HEK293T (cell line): ENCODE measurements around the gene GRPR.
"Not testable (repeated sequence)": the region's sequence is repeated elsewhere in the genome, so short reads cannot be mapped to it uniquely, and the experiment has no call there.

Source experiments
- CTCF ChIA-PET: fragments of 350-600 bp; formaldehyde crosslinking; extraction: SDS; loops from one replicate; lab custom pipeline; 2021; ENCODE audit warnings: antibody characterized with exemption, inconsistent platforms; lab: Yijun Ruan, JAX
- POLR2A ChIA-PET: fragments of 350-600 bp; formaldehyde crosslinking; extraction: SDS; loops from one replicate; lab custom pipeline; 2020; ENCODE audit warnings: antibody characterized with exemption, inconsistent platforms; lab: Yijun Ruan, JAX
- DNase-seq: peaks from one replicate; pipeline ENCODE4 v3.0.0; 2012; ENCODE audit warnings: mixed read lengths; ENCODE audit errors: extremely low spot score
- ARNT ChIP-seq: fragments of 450-650 bp; IDR thresholded peaks from 2 replicates; pipeline ENCODE4 v1.6.1; 2017; ENCODE audit warnings: mild to moderate bottlenecking
- BHLHE40 ChIP-seq: fragments of 450-650 bp; IDR thresholded peaks from 2 replicates; pipeline ENCODE4 v1.6.1; 2016; ENCODE audit warnings: mild to moderate bottlenecking, moderate library complexity, borderline replicate concordance
- CTBP1 ChIP-seq: fragments of 450-650 bp; IDR thresholded peaks from 2 replicates; pipeline ENCODE4 v1.6.1; 2016; ENCODE audit warnings: borderline replicate concordance
- ELF4 ChIP-seq: fragments of 450-650 bp; IDR thresholded peaks from 2 replicates; pipeline ENCODE4 v1.6.1; 2017; ENCODE audit warnings: antibody characterized with exemption
- FOXA1 ChIP-seq: fragments of 450-650 bp; IDR thresholded peaks from 2 replicates; pipeline ENCODE4 v1.6.1; 2016; ENCODE audit warnings: mild to moderate bottlenecking
- FOXK2 ChIP-seq: fragments of 450-650 bp; IDR thresholded peaks from 2 replicates; pipeline ENCODE4 v1.6.1; 2016; ENCODE audit warnings: mild to moderate bottlenecking
- FOXM1 ChIP-seq: fragments of 450-650 bp; IDR thresholded peaks from 2 replicates; pipeline ENCODE4 v1.6.1; 2017; ENCODE audit warnings: mild to moderate bottlenecking, borderline replicate concordance
- HDGF ChIP-seq: fragments of 450-650 bp; IDR thresholded peaks from 2 replicates; pipeline ENCODE4 v1.6.1; 2017; ENCODE audit warnings: antibody characterized with exemption, borderline replicate concordance
- L3MBTL2 ChIP-seq: fragments of 450-650 bp; conservative IDR thresholded peaks from 2 replicates; pipeline ENCODE4 v1.6.1; 2016; ENCODE audit warnings: mild to moderate bottlenecking
- LEF1 ChIP-seq: fragments of 450-650 bp; IDR thresholded peaks from 2 replicates; pipeline ENCODE4 v1.6.1; 2017; ENCODE audit warnings: mild to moderate bottlenecking, borderline replicate concordance
- NFRKB ChIP-seq: fragments of 450-650 bp; IDR thresholded peaks from 2 replicates; pipeline ENCODE4 v1.6.1; 2016; ENCODE audit warnings: mild to moderate bottlenecking, moderate library complexity
- PKNOX1 ChIP-seq: fragments of 450-650 bp; IDR thresholded peaks from 2 replicates; pipeline ENCODE4 v1.6.1; 2016
- SP1 ChIP-seq: fragments of 450-650 bp; IDR thresholded peaks from 2 replicates; pipeline ENCODE4 v1.6.1; 2017
- SUZ12 ChIP-seq: fragments of 450-650 bp; IDR thresholded peaks from 2 replicates; pipeline ENCODE4 v1.6.1; 2016; ENCODE audit warnings: mild to moderate bottlenecking
- TARDBP ChIP-seq: fragments of 450-650 bp; IDR thresholded peaks from 2 replicates; pipeline ENCODE4 v1.6.1; 2016
- ZNF384 ChIP-seq: fragments of 450-650 bp; IDR thresholded peaks from 2 replicates; pipeline ENCODE4 v1.6.1; 2016

Gene GRPR

GRCh38 chrX:16171039-16171438 is 47.7 kb downstream of the GRPR start:
- DNase-seq: no peak
- CTCF ChIA-PET: no interaction called here
- POLR2A ChIA-PET: no interaction called here
- TF ChIP-seq ELF4 (no peak), SP1 (no peak), BHLHE40 (no peak)

- no peak for DNase-seq
- CTCF ChIA-PET: no interaction called here
- no peak for TF ChIP-seq FOXK2
- TF ChIP-seq PKNOX1: no peak
- TF ChIP-seq CTBP1: no peak
- no peak for TF ChIP-seq TARDBP
- no peak for TF ChIP-seq FOXA1
- no peak for TF ChIP-seq L3MBTL2
- no peak for TF ChIP-seq LEF1
- no peak for TF ChIP-seq NFRKB
- TF ChIP-seq SP1: no peak
- POLR2A ChIA-PET: no interaction called here
Measured at GRCh38 chrX:16171944-16172343, 48.6 kb downstream of the GRPR start.

- CTCF ChIA-PET: no interaction called here
- no peak for TF ChIP-seq L3MBTL2
- TF ChIP-seq TARDBP: no peak
- TF ChIP-seq HDGF: no peak
- no peak for TF ChIP-seq CTBP1
- TF ChIP-seq NFRKB: no peak
- TF ChIP-seq FOXK2: no peak
- TF ChIP-seq PKNOX1: no peak
- no peak for TF ChIP-seq SP1
- no peak for TF ChIP-seq BHLHE40
- TF ChIP-seq FOXA1: no peak
- TF ChIP-seq FOXM1: no peak
- no peak for TF ChIP-seq LEF1
- TF ChIP-seq ARNT: no peak
- POLR2A ChIA-PET: no interaction called here
- DNase-seq: no peak
Measured at GRCh38 chrX:16172391-16172790, 49.0 kb downstream of the GRPR start.

- POLR2A ChIA-PET: no interaction called here
- TF ChIP-seq PKNOX1 (no peak), LEF1 (no peak), BHLHE40 (no peak), FOXA1 (no peak), SP1 (no peak), SUZ12 (no peak), ARNT (no peak), FOXK2 (no peak), FOXM1 (no peak), L3MBTL2 (no peak), CTBP1 (no peak), HDGF (no peak), ZNF384 (no peak), TARDBP (no peak), NFRKB (no peak), ELF4 (no peak)
- DNase-seq: no peak
- CTCF ChIA-PET: no interaction called here
Measured at GRCh38 chrX:16175329-16176061, 52.1 kb downstream of the GRPR start.

- TF ChIP-seq PKNOX1 (no peak), FOXM1 (no peak), NFRKB (no peak), BHLHE40 (no peak), L3MBTL2 (no peak), ELF4 (no peak), CTBP1 (no peak)
- ChIA-PET POLR2A (no interaction called here), CTCF (no interaction called here)
- DNase-seq: no peak
Measured at GRCh38 chrX:16177260-16177659, 53.9 kb downstream of the GRPR start.

GRCh38 chrX:16183843-16184242 is 60.5 kb downstream of the GRPR start:
- POLR2A ChIA-PET, DNase-seq, CTCF ChIA-PET: not testable (repeated sequence)
